Measurements from ENCODE around the gene RNF121. TPM values are rescaled to one million over a fixed set of nuclear protein-coding genes. Genes with fewer than 3 reads are reported as not detected.
"Not testable (repeated sequence)": the region's sequence is repeated elsewhere in the genome, so short reads cannot be mapped to it uniquely, and the experiment has no call there.

Gene RNF121
- 13.6 TPM for polyA plus RNA-seq

GRCh38 chr11:71928737-71929443 is at the start of gene RNF121:
Gene RNF121, plus strand, starts transcription at chr11:71929046. Its CDS starts 16 bp downstream, at chr11:71929062.
- no peaks in the 10 kb centered on the region for H3K9me3 Mint-ChIP-seq
- peaks cover 33 to 49% (median 38%) of the 10 kb centered on the region in 3 donors for H3K4me1 Mint-ChIP-seq
- no peaks in the 10 kb centered on the region for H3K36me3 Mint-ChIP-seq
- peak within 1 kb of the TSS; percentile 94 to 100 (median 96) for H3K4me3 Mint-ChIP-seq
- H3K27ac Mint-ChIP-seq, result peak within 1 kb of the TSS; percentile 92 to 98 (median 96)
- H3K27me3 Mint-ChIP-seq, result no peaks in the 10 kb centered on the region

- H3K4me3 Mint-ChIP-seq, H3K4me1 Mint-ChIP-seq, H3K27ac Mint-ChIP-seq, H3K36me3 Mint-ChIP-seq, H3K9me3 Mint-ChIP-seq, H3K27me3 Mint-ChIP-seq: not testable (repeated sequence)
Measured at GRCh38 chr11:71885806-71886205, 43.0 kb upstream of the RNF121 start.

GRCh38 chr11:71888335-71889010 is 40.4 kb upstream of the RNF121 start:
- H3K27ac Mint-ChIP-seq, result peak overlapping the region in 1 of 3 donors; percentile 67
- H3K9me3 Mint-ChIP-seq, H3K4me1 Mint-ChIP-seq, H3K27me3 Mint-ChIP-seq, H3K4me3 Mint-ChIP-seq: not testable (repeated sequence)
- peaks cover 12% of the 10 kb centered on the region for H3K36me3 Mint-ChIP-seq

- H3K27ac Mint-ChIP-seq, H3K4me3 Mint-ChIP-seq, H3K4me1 Mint-ChIP-seq, H3K9me3 Mint-ChIP-seq, H3K27me3 Mint-ChIP-seq: not testable (repeated sequence)
- H3K36me3 Mint-ChIP-seq, result peaks cover 15% of the 10 kb centered on the region
Measured at GRCh38 chr11:71889181-71889872, 39.5 kb upstream of the RNF121 start.

GRCh38 chr11:71895961-71896360 is 32.9 kb upstream of the RNF121 start:
- Mint-ChIP-seq H3K27ac (no peak overlapping the region), H3K4me3 (no peak overlapping the region), H3K27me3 (no peaks in the 10 kb centered on the region), H3K36me3 (peaks cover 16% of the 10 kb centered on the region), H3K4me1 (no peaks in the 10 kb centered on the region), H3K9me3 (peaks cover 0 to 2% (median 0%) of the 10 kb centered on the region in 3 donors)

- H3K4me1 Mint-ChIP-seq, H3K27ac Mint-ChIP-seq, H3K4me3 Mint-ChIP-seq, H3K9me3 Mint-ChIP-seq, H3K27me3 Mint-ChIP-seq: not testable (repeated sequence)
- H3K36me3 Mint-ChIP-seq, result peaks cover 26% of the 10 kb centered on the region
Measured at GRCh38 chr11:71901137-71901536, 27.7 kb upstream of the RNF121 start.

- peaks cover 9% of the 10 kb centered on the region for H3K36me3 Mint-ChIP-seq
- H3K4me1 Mint-ChIP-seq, result no peaks in the 10 kb centered on the region
- no peaks in the 10 kb centered on the region for H3K9me3 Mint-ChIP-seq
- no peaks in the 10 kb centered on the region for H3K27me3 Mint-ChIP-seq
- H3K27ac Mint-ChIP-seq, result no peak overlapping the region
- H3K4me3 Mint-ChIP-seq, result no peak overlapping the region
Measured at GRCh38 chr11:71908218-71908617, 20.6 kb upstream of the RNF121 start.

- not testable (repeated sequence) for H3K27me3 Mint-ChIP-seq, H3K9me3 Mint-ChIP-seq, H3K36me3 Mint-ChIP-seq, H3K27ac Mint-ChIP-seq, H3K4me3 Mint-ChIP-seq, H3K4me1 Mint-ChIP-seq
Measured at GRCh38 chr11:71910775-71911174, 18.1 kb upstream of the RNF121 start.

- peak overlapping the region in 1 of 3 donors; percentile 65 for H3K27ac Mint-ChIP-seq
- H3K4me1 Mint-ChIP-seq, result not testable (repeated sequence)
Measured at GRCh38 chr11:71911321-71911985, 17.4 kb upstream of the RNF121 start.

GRCh38 chr11:71911986-71912340 is 16.9 kb upstream of the RNF121 start:
- not testable (repeated sequence) for H3K27me3 Mint-ChIP-seq, H3K9me3 Mint-ChIP-seq, H3K4me1 Mint-ChIP-seq, H3K27ac Mint-ChIP-seq, H3K36me3 Mint-ChIP-seq, H3K4me3 Mint-ChIP-seq

More at GRCh38 chr11:71911321-71911985, 17.4 kb upstream of the RNF121 start:
- not testable (repeated sequence) for H3K4me3 Mint-ChIP-seq, H3K27me3 Mint-ChIP-seq, H3K36me3 Mint-ChIP-seq, H3K9me3 Mint-ChIP-seq

- H3K36me3 Mint-ChIP-seq, result peaks cover 6% of the 10 kb centered on the region
- no peak overlapping the region for H3K27ac Mint-ChIP-seq
- no peak overlapping the region for H3K4me3 Mint-ChIP-seq
Measured at GRCh38 chr11:71913756-71914526, 14.9 kb upstream of the RNF121 start.

GRCh38 chr11:71914617-71915189 is 14.1 kb upstream of the RNF121 start:
- Mint-ChIP-seq H3K9me3 (no peaks in the 10 kb centered on the region), H3K36me3 (peaks cover 6% of the 10 kb centered on the region)

More at GRCh38 chr11:71913756-71914526, 14.9 kb upstream of the RNF121 start:
- no peaks in the 10 kb centered on the region for H3K9me3 Mint-ChIP-seq
- no peaks in the 10 kb centered on the region for H3K27me3 Mint-ChIP-seq
- H3K4me1 Mint-ChIP-seq, result peaks cover 0 to 2% (median 0%) of the 10 kb centered on the region in 3 donors

GRCh38 chr11:71917646-71918140 is 11.2 kb upstream of the RNF121 start:
- peaks cover 0 to 2% (median 0%) of the 10 kb centered on the region in 3 donors for H3K4me1 Mint-ChIP-seq
- H3K36me3 Mint-ChIP-seq, result peaks cover 6% of the 10 kb centered on the region
- H3K9me3 Mint-ChIP-seq, result no peaks in the 10 kb centered on the region
- H3K4me3 Mint-ChIP-seq, result no peak overlapping the region
- H3K27me3 Mint-ChIP-seq, result no peaks in the 10 kb centered on the region
- H3K27ac Mint-ChIP-seq, result no peak overlapping the region

More at GRCh38 chr11:71914617-71915189, 14.1 kb upstream of the RNF121 start:
- Mint-ChIP-seq H3K27me3 (no peaks in the 10 kb centered on the region), H3K4me3 (no peak overlapping the region), H3K4me1 (peaks cover 0 to 2% (median 0%) of the 10 kb centered on the region in 3 donors), H3K27ac (no peak overlapping the region)
